ENCODE data around the gene ATF7IP2.
"Not testable (repeated sequence)": the region's sequence is repeated elsewhere in the genome, so short reads cannot be mapped to it uniquely, and the experiment has no call there.

Gene ATF7IP2

GRCh38 chr16:10453159-10453510, 67.3 kb downstream of the ATF7IP2 start:
- DNase-seq: no peak

- DNase-seq: no peak
These were observed 80.0 kb downstream of the ATF7IP2 start for GRCh38 chr16:10465821-10466220.

GRCh38 chr16:10466313-10466712, 80.5 kb downstream of the ATF7IP2 start:
- DNase-seq: no peak

DNA sequence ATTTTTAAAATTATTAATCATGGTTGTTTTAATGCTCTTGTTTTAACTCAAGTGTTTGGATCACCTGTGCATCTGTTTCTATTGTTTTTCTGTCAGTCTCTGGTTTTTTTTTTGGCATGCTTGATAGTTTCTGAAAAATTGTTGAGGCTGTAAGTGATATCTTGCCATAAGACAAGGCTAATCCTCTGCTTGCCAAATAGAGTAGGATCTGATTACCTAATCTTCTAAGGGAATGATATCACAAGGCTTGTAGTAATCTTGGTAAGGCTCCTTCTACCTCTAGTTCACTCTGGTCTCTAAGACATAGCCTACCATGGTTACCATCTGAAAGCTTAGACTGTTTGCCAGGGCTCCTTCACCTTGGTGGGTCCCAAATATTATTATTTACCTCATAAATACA, 81.0 kb downstream of the ATF7IP2 start:
- DNase-seq: no peak

- not testable (repeated sequence) for DNase-seq
These were observed 90.8 kb downstream of the ATF7IP2 start for GRCh38 chr16:10476636-10477035.

GRCh38 chr16:10480151-10480550, 94.3 kb downstream of the ATF7IP2 start:
- no peak for DNase-seq

GRCh38 chr16:10485159-10485558, 99.3 kb downstream of the ATF7IP2 start:
- no peak for DNase-seq

DNA sequence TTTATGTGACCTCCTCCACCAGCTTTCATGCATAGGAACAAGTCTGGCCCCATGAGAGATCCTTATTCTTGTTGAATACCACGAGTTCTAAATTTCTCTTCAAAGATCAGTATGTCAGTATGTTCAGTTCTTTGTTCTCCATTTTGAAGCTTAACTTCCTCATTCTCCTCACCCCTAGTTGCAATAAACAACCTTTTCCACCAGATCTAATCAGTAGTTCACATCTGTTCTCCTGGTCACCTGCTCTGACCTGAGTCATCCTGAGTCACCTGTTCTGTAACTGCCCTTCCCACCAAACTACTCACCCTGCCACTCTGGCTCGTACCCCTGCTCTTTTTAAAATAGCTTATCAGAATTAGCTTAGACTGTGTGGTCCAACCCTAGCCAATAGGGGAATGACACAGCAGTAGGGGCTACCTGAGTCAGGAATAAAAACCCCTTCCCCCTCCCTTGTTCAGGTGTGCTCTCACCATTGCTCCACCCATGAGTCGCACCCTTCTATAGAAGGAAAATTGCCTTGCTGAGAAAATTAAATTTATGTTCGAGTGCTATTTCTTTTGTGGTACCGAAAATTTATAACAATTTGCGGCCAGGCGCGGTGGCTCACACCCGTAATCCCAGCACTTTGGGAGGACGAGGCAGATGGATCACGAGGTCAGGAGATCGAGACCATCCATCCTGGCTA, 100.0 kb downstream of the ATF7IP2 start:
- no peak for DNase-seq

- DNase-seq: no peak
These were observed 104.3 kb downstream of the ATF7IP2 start for GRCh38 chr16:10490141-10490540.

DNA sequence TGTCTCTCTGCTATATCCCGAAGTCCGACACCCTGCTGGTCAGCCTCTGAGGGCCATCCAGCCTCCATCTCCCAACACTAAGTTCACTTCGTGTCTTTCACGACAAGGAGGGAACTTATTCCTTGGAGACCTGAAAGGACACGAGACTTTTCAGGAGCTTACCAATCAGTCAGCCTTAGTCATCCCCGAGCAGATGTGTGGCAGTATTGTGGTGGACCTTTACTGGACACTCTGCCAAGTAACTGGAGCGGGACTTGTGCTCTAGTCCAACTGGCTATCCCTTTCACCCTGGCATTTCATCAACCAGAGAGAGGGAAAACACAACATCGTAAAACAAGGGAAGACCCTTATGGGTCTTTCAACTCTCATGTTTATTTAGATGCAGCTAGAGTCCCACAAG, 107.4 kb downstream of the ATF7IP2 start:
- DNase-seq: no peak

DNA sequence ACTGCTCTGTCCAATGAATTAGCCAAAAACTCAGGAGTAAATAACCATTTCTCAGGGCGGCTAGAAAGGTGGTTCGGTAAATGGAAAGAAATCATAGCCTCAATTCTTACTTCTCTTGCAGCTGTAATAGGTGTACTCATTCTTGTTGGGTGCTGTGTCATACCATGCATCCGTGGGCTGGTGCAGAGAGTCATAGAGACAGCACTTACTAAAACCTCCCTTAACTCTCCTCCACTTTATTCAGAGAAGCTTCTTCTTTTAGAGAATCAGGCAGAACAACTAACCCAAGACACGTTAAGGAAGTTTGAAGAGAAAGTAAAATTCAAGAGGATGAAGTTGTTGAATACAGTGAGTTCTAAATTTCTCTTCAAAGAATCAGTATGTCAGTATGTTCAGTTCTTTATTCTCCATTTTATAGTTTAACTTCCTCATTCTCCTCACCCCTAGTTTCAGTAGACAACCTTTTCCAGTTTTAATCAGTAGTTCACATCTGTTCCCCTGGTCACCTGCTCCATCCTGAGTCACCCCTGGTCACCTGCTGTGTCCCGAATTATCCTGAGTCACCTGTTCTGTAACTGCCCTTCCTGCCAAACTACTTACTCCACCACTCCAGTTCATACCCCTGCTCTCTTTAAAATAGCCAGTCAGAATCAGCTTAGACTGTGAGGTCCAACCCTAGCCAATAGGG, 108.6 kb downstream of the ATF7IP2 start:
- DNase-seq: no peak

- no peak for DNase-seq
These were observed 109.1 kb downstream of the ATF7IP2 start for GRCh38 chr16:10495031-10495345.

DNA sequence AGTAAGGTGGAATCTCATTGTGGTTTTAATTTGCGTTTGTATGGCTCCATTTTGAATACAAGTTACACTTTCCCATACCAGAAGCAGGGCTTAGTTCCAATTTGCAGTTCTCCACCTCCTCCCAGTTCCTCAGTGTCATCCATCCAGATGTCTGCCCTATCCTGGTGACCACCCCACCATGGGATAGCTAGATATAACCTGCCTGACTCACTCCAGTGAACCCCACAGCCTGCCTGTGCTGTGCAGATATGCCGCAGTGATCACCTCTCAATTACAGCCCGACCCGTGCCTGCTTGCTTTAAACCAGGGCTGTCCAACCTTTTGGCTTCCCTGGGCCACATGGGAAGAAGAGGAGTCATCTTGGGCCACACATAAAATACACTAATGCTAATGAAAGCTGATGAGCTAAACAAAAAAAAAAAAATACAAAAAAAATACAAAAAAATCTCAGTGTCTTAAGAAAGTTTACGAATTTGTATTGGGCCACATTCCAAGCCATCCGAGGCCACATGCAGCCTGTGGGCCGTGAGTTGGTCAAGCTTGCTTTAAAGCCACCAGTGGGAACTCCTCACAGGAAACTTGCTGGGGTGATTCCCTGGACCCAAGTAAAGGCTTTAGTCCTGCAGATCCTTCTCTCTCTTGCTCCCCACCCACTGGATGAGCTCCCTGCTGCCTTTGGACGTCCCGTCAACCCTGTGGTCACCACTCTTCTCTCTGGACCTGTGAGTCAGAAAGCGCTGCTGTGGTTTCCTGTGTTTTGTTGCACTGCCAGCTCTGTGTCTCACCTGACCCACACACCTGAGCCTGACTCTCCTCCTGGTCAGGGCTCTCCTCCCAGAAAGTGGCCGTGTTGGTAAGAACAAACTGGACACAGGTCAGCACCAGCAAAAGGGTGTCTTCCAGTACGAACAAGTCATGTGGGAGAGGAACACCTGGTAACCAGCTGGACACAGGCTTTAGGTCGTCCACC, 111.6 kb downstream of the ATF7IP2 start:
- DNase-seq: no peak

DNA sequence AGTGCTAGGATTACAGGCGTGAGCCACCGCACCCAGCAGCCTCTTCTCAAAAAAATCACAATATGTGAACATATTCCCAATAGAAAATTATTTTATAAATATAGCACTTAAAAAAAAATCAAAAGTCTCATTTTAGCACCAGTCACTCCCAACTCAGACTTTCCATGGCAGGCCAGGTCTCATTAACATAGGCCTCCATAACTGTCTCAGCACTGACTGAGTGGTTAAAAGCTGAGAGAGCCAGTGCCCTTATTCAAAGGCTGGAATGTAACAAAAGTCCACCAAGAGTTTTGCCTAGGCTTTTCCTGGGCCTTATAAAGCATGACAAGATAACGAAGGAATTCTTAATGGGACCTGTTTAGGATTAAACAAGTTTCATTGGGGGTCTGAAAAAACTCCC, 114.7 kb downstream of the ATF7IP2 start:
- DNase-seq: no peak

- no peak for DNase-seq
These were observed 115.3 kb downstream of the ATF7IP2 start for GRCh38 chr16:10501016-10501607.

DNA sequence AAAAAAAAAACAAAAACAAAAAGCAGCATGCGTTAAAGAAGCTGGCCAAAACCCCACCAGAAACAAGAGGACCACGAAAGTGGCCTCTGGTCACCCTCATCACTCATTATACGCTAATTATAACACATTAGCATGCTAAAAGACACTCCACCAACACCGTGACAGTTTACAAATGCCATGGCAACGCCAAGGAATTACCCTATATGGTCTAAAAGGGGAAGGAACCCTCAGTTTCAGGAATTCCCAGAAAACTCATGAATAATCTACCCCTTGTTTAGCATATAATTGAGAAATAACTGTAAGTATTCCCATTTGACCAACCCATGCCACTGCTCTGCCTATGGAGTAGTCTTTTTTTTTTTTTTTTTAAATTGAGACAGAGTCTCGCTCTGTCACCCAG, 116.9 kb downstream of the ATF7IP2 start:
- DNase-seq: no peak

DNA sequence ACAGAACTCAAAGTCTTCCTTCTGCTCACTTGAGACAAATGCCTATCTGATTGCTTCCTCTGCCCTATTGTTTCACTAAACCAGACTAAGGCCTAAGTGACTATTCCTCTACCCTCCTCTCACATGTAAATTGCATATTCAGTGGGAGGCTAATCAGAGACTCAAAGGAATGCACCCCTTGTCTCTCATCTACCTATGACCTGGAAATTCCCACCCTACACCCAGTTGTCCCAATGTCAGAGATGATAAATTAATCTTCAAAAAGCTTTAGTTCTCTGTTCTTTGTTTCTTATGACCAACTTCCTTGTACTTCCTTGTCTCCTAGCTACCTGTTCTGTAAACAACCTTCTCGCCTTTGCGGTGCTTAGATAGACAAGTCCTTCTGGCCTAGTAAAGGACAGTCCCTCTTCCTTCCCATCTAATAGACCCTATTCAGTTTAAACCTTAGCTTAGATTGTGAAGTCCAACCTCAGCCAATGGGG, 118.6 kb downstream of the ATF7IP2 start:
- no peak for DNase-seq

DNA sequence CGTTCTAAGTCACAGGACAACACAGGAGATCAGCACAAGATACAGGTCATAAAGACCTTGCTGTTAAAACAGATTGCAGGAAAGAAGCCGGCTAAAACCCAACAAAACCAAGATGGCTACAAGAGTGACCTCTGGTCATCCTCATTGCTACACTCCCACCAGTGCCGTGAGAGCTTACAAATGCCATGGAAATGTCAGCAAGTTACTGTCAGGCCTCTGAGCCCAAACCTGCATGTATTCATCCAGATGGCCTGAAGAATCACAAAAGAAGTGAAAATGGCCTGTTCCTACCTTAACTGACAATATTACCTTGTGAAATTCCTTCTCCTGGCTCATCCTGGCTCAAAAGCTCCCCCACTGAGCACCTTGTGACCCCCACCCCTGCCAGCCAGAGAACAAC, 119.4 kb downstream of the ATF7IP2 start:
- not testable (repeated sequence) for DNase-seq

DNA sequence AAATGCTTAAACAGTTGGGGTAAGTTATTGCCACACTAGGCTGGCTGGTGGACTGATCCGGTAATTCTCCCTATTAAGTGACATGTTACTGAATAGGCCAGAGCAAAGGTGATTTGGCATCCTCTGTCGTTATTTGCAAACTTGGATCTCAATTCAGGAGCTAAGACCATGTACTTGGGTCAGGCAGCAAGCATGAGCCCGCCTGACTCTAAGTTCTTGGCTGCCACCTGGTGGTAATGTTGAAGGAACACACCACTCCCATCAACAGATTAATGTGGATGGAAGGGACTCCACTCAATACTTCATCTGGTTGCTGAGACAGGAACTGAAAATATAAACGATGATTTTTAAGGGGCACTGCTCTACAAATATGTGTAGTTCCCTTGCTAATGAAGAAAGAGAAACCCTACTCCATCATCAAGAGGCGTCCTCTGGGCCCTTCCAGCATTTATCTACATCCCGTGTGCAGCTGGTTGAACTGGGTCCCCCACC, 123.7 kb downstream of the ATF7IP2 start:
- DNase-seq: peak; percentile 67

DNA sequence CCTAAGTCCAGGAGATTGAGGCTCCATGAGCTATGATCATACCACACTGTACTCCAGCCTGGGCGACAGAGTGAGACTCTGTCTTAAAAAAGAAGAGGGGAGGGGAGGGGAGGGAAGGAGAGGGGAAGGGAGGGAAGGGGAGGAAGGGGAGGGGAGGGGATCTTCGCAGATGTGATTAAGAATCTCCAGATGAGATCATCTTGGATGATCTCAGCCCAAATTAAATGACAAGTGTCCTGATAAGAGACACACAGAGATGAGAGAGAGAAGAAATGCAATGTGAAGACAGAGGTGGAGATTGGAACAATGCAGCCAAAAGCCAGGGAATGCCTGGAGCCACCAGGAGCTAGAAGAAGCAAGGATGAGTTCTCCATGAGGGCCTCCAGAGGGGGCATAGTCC, 124.4 kb downstream of the ATF7IP2 start:
- DNase-seq: no peak

GRCh38 chr16:10511829-10512228, 126.0 kb downstream of the ATF7IP2 start:
- no peak for DNase-seq

DNA sequence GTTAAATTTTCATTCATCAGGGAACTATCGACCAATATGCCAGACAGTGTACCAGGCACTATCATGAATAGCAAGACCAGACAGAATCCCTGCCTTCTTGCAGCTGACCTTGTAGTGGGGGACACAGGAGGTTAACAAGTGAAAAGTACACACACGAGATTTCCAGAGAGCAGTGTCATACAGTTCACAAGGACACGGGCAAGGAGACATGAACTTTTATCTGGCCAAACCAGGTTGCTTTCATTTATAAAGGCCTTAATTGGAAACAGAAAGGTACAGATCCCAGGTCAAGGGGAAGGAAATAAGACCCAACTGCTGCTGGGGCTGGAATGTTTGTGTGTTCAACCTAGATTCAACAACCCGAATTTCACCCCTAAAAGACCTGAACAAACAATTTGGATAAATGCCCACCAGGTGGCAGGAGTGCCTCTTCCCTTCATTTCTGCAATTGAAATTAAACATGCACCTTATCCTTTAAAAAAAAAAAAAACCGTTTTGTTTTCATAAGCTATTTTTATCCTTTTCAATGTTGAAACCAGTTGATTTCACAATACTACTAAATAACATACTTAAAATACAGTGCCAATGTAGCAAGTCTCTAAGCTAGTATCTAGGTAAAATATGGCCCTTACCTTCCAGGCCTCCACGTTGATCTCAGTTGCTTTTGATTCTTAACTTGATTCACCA, 128.7 kb downstream of the ATF7IP2 start:
- DNase-seq: no peak

All from right forelimb (tissue), 1 donor.